BE2C (cell line): Measurements from ENCODE around the gene PRKN.

Source experiments
- DNase-seq: peaks from one replicate; pipeline ENCODE4 v3.0.0-alpha.2; 2020
- H3K27me3 ChIP-seq: fragments of 250-450 bp; sonication (Bioruptor Pico); 2 replicates; pipeline ENCODE4 v1.5.1; 2020; ENCODE audit warnings: mild to moderate bottlenecking
- H3K36me3 ChIP-seq: fragments of 250-450 bp; sonication (Bioruptor Pico); 2 replicates; pipeline ENCODE4 v1.5.1; 2020; ENCODE audit warnings: mild to moderate bottlenecking
- H3K4me1 ChIP-seq: fragments of 250-450 bp; sonication (Bioruptor Pico); 2 replicates; pipeline ENCODE4 v1.5.1; 2020
- H3K4me3 ChIP-seq: 2 replicates; pipeline ENCODE4 v1.5.1; 2011; ENCODE audit warnings: low read depth, low read length
- H3K9me3 ChIP-seq: fragments of 250-450 bp; sonication (Bioruptor Pico); 2 replicates; pipeline ENCODE4 v1.5.1; 2020
- TF ChIP-seq, protein P1 (sequence below): IDR thresholded peaks from 2 replicates; pipeline ENCODE4 v1.5.1; 2012; ENCODE audit warnings: mild to moderate bottlenecking, low read depth, low read length

The PRKN gene

DNA sequence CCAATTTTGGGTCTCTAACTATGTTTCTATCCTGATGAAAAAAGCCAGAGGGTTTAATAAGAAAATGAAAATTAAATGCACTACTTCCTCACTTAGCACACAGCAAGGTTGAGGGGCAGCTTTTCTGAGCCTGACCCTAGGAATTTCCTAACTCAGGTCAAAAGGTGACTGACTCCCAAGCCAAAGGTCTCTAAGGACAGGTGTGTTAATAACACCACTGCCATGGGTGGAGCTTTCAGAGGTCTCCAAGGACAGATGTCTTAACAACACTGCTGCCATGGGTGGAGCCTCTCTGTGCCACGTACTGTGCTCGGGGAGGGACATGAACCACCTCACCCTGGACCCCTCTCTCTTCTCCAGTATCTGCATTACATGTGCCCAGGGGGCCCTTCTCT is 339.2 kb downstream of the PRKN start:
- Histone ChIP-seq H3K4me3 (no peak overlapping the region), H3K27me3 (no peaks in the 10 kb centered on the region), H3K36me3 (no peaks in the 10 kb centered on the region), H3K4me1 (no peaks in the 10 kb centered on the region), H3K9me3 (no peaks in the 10 kb centered on the region)
- no peak for DNase-seq
- TF ChIP-seq, protein P1, sequence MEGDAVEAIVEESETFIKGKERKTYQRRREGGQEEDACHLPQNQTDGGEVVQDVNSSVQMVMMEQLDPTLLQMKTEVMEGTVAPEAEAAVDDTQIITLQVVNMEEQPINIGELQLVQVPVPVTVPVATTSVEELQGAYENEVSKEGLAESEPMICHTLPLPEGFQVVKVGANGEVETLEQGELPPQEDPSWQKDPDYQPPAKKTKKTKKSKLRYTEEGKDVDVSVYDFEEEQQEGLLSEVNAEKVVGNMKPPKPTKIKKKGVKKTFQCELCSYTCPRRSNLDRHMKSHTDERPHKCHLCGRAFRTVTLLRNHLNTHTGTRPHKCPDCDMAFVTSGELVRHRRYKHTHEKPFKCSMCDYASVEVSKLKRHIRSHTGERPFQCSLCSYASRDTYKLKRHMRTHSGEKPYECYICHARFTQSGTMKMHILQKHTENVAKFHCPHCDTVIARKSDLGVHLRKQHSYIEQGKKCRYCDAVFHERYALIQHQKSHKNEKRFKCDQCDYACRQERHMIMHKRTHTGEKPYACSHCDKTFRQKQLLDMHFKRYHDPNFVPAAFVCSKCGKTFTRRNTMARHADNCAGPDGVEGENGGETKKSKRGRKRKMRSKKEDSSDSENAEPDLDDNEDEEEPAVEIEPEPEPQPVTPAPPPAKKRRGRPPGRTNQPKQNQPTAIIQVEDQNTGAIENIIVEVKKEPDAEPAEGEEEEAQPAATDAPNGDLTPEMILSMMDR = no peak

DNA sequence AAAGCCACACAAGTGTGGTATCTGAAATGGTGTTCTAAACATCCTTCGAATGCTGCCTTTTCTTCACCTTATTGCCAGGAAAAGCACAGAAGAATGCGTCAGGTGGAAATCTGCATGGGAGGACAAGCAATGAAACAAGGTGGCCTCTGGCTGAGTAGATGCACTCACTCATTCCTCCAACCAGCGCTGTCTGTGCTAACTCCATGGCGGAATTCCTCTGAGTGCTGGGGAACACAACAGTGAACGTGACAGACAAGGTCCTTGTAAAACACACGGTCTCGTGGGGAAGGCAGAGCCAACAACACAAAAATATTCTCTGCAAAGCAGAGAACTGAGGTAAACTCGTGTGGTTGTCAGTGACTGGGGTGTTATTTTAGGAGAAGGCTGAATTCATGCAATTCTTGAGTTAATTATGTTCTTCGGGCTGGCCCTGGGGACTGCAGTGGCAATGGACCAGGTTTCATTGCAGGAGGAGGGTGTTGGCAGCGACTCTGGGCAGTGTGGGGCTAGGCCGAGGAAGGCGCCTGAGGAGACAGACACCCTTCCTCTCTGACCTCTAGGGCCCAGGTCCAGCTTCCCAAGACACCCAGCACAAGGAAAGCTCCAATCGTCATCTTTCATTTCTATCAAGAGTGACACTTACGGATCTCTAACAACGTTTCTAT is 339.7 kb downstream of the PRKN start:
- no peaks in the 10 kb centered on the region for H3K36me3 ChIP-seq
- H3K27me3 ChIP-seq = no peaks in the 10 kb centered on the region
- H3K4me1 ChIP-seq = no peaks in the 10 kb centered on the region
- no peak for DNase-seq
- TF ChIP-seq, protein P1 = no peak
- H3K9me3 ChIP-seq = no peaks in the 10 kb centered on the region
- H3K4me3 ChIP-seq = no peak overlapping the region

DNA sequence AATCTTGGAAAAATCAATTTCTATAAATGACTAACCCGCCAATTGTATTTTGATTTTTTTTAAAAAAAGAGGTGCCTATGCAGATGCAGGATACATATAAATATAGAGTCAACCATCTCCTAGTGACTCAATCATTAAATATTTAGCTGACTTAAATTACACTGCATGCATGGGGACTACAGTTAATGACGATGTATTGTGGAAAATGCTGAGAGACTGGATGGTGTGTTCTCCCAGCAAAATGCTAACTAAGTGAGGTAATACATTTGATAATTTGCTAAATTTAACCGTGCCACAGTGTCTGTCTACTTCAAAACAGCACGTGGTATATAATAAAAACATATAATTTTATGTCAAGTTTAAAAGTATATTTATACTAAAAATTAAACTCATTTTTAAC is 341.6 kb downstream of the PRKN start:
- TF ChIP-seq, protein P1 = no peak
- Histone ChIP-seq H3K4me3 (no peak overlapping the region), H3K4me1 (no peaks in the 10 kb centered on the region), H3K36me3 (no peaks in the 10 kb centered on the region), H3K27me3 (no peaks in the 10 kb centered on the region), H3K9me3 (no peaks in the 10 kb centered on the region)
- DNase-seq = no peak

DNA sequence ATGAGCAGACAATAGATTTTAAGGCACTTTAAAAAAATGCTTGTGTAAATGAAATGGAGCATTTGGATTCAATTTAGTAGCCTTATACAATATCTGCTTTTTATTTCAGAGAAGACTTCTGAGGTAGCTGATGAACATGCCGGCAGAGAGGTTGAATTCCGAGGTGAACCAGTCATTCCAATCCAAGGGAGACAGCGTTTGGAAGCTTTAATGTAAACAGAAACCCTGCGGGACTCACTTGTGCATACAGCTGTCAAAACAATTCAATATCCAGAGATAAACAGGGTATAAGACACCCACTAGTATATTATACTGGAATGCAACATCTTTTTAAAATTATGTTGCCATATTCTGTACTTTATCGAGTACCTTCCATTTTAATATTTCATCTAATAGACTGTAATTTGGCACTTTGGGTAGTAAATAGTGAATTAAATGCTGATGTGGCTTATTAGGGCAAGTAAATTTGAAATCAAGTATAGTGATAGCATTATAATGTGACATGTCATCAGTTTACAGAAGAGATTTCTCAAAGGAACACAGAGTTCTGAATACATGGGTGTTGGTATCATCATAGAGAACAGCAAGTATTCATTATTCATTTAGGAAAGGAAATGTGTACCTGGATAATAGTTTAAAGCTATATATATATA is 347.7 kb downstream of the PRKN start:
- no peak overlapping the region for H3K4me3 ChIP-seq
- H3K36me3 ChIP-seq = no peaks in the 10 kb centered on the region
- TF ChIP-seq, protein P1 = no peak
- H3K4me1 ChIP-seq = no peaks in the 10 kb centered on the region
- H3K9me3 ChIP-seq = no peaks in the 10 kb centered on the region
- no peak for DNase-seq
- no peaks in the 10 kb centered on the region for H3K27me3 ChIP-seq

DNA sequence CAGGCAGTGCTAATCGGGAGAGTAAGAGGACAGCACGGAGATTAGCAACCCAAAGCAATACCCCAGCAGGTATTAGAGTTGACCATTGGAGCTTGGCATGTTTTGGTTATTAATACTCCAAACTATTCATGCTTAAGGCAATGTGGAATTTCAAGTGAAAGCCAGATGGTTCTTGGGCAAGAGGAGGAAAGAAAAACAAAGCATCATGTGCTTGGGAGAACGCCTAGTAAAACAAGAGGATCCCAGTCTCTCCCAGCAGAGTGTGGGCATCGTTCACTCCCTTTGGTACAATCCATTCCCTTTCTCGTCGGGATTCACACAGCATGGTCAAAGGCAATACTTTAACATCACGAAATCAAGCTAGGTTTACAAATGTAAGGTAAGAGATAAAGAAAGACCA is 349.8 kb downstream of the PRKN start:
- no peak for DNase-seq

DNA sequence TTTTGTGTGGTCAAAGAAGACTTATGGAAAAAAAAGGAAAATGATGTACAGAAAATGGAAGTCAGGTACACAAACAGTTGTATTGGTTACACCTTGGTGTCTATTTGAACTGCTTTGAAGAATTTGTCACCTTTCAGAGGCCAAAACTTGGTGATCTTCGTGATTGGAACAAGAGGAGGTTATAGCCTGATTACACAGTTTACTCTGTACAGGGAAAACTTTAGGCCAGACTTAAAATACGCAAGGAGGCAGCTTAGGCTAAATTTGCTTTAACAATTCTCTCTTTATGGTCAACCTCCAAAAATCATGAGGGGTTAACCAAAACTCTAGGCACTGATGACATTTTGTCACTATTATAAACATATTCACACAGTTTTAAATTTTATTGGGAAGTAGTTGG is 353.7 kb downstream of the PRKN start:
- Histone ChIP-seq H3K4me3 (no peak overlapping the region), H3K4me1 (no peaks in the 10 kb centered on the region), H3K9me3 (no peaks in the 10 kb centered on the region), H3K27me3 (no peaks in the 10 kb centered on the region), H3K36me3 (no peaks in the 10 kb centered on the region)
- no peak for DNase-seq
- TF ChIP-seq, protein P1 = no peak

More for the DNA sequence above, 349.8 kb downstream of the PRKN start:
- TF ChIP-seq, protein P1 = no peak
- Histone ChIP-seq H3K4me1 (no peaks in the 10 kb centered on the region), H3K9me3 (no peaks in the 10 kb centered on the region), H3K4me3 (no peak overlapping the region), H3K27me3 (no peaks in the 10 kb centered on the region), H3K36me3 (no peaks in the 10 kb centered on the region)
